PC-9 (cell line): ENCODE results near the gene CES1.

Experiments
- CTCF ChIP-seq: fragments of 200-600 bp; sonication (generic); conservative IDR thresholded peaks from 2 replicates; pipeline ENCODE4 v1.6.1; 2017; ENCODE audit warnings: mixed run types, antibody characterized with exemption, mild to moderate bottlenecking, moderate library complexity
- EZH2 ChIP-seq: fragments of 200-600 bp; sonication (generic); IDR thresholded peaks from 2 replicates; pipeline ENCODE4 v1.8.0; 2017; ENCODE audit warnings: antibody characterized with exemption, low read depth

- TF ChIP-seq CTCF: no peak
- TF ChIP-seq EZH2: no peak
Measured at GRCh38 chr16:55872130-55872529, 39.2 kb upstream of the CES1 start.
